ENCODE results near the gene FETUB. TPM values are rescaled to one million over a fixed set of nuclear protein-coding genes. Genes with fewer than 3 reads are reported as not detected.
"Not testable (repeated sequence)": the region's sequence is repeated elsewhere in the genome, so short reads cannot be mapped to it uniquely, and the experiment has no call there.

Gene FETUB
- total RNA-seq, 4 donors from 2014 or later: not detected

GRCh38 chr3:186679151-186679550 lies 39.0 kb downstream of the FETUB start:
- no peak overlapping the region for H3K4me3 ChIP-seq
- H3K27me3 ChIP-seq: no peaks in the 10 kb centered on the region
- TF ChIP-seq CTCF (IDR thresholded peaks at IDR 0.05 in 4 of 5, conservative IDR thresholded peaks at IDR 0.05 in 1 of 5): no peak
- no peak for TF ChIP-seq POLR2A (IDR thresholded peaks at IDR 0.05)
- no peaks in the 10 kb centered on the region for H3K9me3 ChIP-seq
- H3K27ac ChIP-seq: no peak overlapping the region
- intact Hi-C loops (cut with DNase I; ENCODE audit: low total_unique reads): no loop called here
- no peaks in the 10 kb centered on the region for H3K4me1 ChIP-seq
- ATAC-seq (no peak), DNase-seq (no peak)
- in situ Hi-C loops (cut with MboI; ENCODE audit: low sequenced_read_pairs in 4 of 4): no loop called here
- H3K36me3 ChIP-seq: no peaks in the 10 kb centered on the region

GRCh38 chr3:186680869-186681268 lies 40.7 kb downstream of the FETUB start:
- no peaks in the 10 kb centered on the region for H3K9me3 ChIP-seq
- H3K36me3 ChIP-seq: no peaks in the 10 kb centered on the region
- intact Hi-C loops (cut with DNase I; ENCODE audit: low total_unique reads): no loop called here
- no peak overlapping the region for H3K4me3 ChIP-seq
- no peaks in the 10 kb centered on the region for H3K4me1 ChIP-seq
- no peaks in the 10 kb centered on the region for H3K27me3 ChIP-seq
- in situ Hi-C loops (cut with MboI; ENCODE audit: low sequenced_read_pairs in 4 of 4): no loop called here
- no peak for TF ChIP-seq POLR2A (IDR thresholded peaks at IDR 0.05)
- no peak for TF ChIP-seq CTCF (IDR thresholded peaks at IDR 0.05 in 4 of 5, conservative IDR thresholded peaks at IDR 0.05 in 1 of 5)
- DNase-seq (no peak), ATAC-seq (no peak)
- H3K27ac ChIP-seq: no peak overlapping the region

GRCh38 chr3:186682812-186683211 lies 42.6 kb downstream of the FETUB start:
- in situ Hi-C loops (cut with MboI; ENCODE audit: low sequenced_read_pairs in 4 of 4): no loop called here
- intact Hi-C loops (cut with DNase I; ENCODE audit: low total_unique reads): no loop called here
- no peak overlapping the region for H3K4me3 ChIP-seq
- no peak for TF ChIP-seq POLR2A (IDR thresholded peaks at IDR 0.05)
- TF ChIP-seq CTCF (IDR thresholded peaks at IDR 0.05 in 4 of 5, conservative IDR thresholded peaks at IDR 0.05 in 1 of 5): no peak
- H3K27me3 ChIP-seq: no peaks in the 10 kb centered on the region
- ATAC-seq (no peak), DNase-seq (no peak)
- H3K36me3 ChIP-seq: no peaks in the 10 kb centered on the region
- no peak overlapping the region for H3K27ac ChIP-seq
- H3K9me3 ChIP-seq: no peaks in the 10 kb centered on the region
- H3K4me1 ChIP-seq: no peaks in the 10 kb centered on the region

GRCh38 chr3:186683979-186684378 lies 43.8 kb downstream of the FETUB start:
- in situ Hi-C loops (cut with MboI; ENCODE audit: low sequenced_read_pairs in 4 of 4): no loop called here
- ATAC-seq: no peak

GRCh38 chr3:186686475-186686874 lies 46.3 kb downstream of the FETUB start:
- H3K4me3 ChIP-seq; in situ Hi-C loops (cut with MboI; ENCODE audit: low sequenced_read_pairs in 4 of 4); DNase-seq; H3K27me3 ChIP-seq; H3K36me3 ChIP-seq; H3K9me3 ChIP-seq; ATAC-seq; H3K27ac ChIP-seq; intact Hi-C loops (cut with DNase I; ENCODE audit: low total_unique reads); H3K4me1 ChIP-seq: not testable (repeated sequence)

More at GRCh38 chr3:186683979-186684378, 43.8 kb downstream of the FETUB start:
- intact Hi-C loops (cut with DNase I; ENCODE audit: low total_unique reads): no loop called here
- no peak for TF ChIP-seq CTCF (IDR thresholded peaks at IDR 0.05 in 4 of 5, conservative IDR thresholded peaks at IDR 0.05 in 1 of 5)
- no peak overlapping the region for H3K4me3 ChIP-seq
- no peaks in the 10 kb centered on the region for H3K4me1 ChIP-seq
- no peak for DNase-seq
- no peaks in the 10 kb centered on the region for H3K9me3 ChIP-seq
- no peaks in the 10 kb centered on the region for H3K36me3 ChIP-seq
- H3K27ac ChIP-seq: no peak overlapping the region
- no peaks in the 10 kb centered on the region for H3K27me3 ChIP-seq
